GM18520 (cell line): ENCODE measurements around the gene ZNF574.

Experiments
- ATAC-seq: cut with Tn5 transposase; IDR thresholded peaks from one replicate; pipeline ENCODE4 v1.9.1; 2021; ENCODE audit not compliant: unreplicated experiment

ZNF574 gene

DNA sequence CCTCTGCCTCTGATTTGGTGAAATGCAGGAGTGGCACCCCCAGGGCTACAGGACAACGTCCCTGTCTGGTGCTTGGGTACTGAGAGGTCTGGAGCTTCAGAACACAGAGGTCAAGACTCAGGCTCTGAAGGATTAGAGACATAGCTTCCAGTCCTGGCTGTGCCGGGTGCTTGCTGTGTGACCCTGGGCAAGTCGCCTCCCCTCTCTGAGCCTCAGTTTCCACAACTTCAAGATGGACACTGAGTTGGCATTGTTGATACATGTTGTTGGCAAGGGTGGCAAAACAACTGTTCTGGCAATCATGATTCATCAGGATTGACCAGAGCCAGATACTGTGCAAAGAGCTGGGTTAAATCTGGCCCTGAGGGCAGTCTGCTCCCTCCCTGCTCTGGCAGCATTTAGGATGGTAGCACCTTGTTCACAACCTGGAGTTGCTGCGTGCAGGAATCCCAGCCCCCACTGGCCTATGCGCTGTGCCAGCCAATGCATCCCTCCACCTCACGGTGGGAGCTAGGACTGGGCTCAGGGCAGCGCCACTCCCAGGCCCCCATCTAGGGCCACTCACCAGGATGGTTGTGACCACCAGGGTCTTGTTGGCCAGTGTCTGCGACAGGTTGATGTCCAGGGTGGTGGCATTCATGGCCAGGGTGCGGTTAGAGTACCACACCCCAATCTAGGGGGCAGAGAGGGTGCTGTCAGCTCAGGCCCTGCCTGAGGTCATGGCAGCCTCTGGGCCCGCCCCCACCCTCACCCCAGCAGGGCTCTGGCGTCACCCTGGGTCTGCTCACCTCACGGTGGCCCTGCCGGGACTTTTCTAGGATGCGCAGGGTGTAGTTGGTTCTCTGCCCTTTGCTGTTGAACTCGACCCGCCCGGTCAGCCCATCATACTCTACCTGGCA lies 22.7 kb upstream of the ZNF574 start:
- no peak for ATAC-seq

DNA sequence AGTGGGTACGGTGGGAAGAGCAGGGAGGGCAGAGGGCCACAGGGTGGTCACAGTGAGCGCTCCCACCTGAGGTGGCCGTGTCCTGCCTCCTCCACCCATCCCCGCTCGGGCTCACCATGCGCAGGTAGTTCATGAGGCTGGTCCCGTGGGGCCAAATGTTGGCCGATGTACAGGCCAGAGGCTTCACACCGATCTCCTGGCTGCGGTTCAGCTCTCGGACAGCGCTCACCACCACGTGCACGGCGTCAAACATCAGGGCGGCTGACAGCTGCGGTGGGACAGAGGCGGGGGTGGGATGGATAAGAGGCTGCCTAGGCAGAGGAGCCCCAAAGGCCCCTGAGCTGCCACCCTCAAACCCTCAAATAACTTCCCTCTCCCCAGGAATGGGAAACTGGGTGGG lies 21.8 kb upstream of the ZNF574 start:
- no peak for ATAC-seq

DNA sequence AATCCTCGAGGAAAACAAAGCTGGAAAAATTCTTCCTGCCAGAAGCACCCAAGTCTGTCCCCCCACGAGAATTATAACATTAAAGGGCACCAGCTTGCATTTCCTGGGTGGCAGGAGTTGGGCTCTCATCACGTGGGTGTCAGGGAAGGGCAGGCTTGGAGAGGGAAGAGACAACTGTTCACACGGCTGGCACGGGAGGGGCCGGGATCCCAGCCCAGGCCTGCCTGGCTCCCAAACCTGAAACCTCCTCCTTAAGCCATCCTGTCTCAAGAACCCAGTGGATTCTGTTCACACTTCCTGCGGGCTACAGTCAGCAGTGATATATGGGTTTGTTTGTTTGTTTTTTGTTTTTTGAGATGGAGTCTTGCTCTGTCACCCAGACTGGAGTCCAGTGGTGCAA lies 18.1 kb upstream of the ZNF574 start:
- ATAC-seq: no peak

DNA sequence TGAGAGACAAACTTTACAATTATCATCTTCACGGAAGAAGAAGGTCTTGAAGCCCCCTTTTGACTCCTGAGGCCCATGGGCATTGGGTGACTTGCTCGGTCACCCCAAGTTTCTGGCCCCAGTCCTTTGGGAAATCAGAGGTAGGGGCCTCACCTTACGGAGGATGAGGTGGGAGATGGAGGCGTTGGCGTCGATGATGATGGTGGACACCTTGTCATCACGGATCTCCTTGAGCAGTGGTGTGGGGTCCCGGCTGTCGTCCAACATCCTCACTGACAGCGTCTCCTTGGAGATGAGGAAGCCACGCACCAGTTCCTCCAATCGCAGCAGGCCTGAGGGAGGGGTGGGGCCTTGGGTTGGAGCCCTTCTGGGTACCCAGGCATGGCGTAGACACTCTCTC lies 16.8 kb upstream of the ZNF574 start:
- ATAC-seq: no peak

DNA sequence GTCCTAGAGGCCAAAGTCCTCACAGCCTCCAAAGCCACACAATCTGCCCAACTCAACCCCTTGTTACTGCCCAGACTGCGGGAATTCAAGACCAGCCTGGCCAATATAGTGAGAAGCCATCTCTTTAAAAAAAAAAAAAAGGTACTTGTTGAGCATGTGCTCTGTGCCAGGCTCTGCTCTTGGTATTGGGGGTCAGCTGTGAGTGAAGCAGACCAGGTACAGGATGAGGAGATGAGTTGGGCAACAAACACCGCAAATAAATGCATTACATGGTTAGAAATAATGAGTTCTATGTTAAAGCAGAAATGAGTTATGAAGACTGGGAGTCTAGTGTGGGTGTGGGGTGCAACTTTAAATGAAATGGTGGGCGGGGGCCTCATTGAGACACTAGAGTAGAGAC lies 15.8 kb upstream of the ZNF574 start:
- no peak for ATAC-seq

DNA sequence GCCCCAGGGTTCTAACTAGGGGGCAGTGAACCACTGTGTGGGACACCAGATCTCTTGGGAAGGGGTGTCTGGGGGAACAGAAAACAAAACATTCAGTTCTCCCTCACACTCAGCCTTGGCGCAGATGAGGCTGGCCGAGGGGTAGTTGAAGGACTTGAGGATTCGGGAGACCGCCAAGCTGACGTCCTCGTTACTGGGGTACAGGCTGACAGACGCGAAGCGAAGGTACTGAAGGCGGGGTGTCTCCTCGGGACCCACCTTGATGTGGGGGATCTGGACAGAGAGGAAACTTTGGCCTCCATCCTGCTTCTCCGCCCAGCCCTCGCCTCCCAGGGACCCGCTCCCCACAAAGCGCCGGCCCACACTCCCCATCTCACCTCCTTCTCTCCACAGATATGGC lies 13.6 kb upstream of the ZNF574 start:
- ATAC-seq: no peak

DNA sequence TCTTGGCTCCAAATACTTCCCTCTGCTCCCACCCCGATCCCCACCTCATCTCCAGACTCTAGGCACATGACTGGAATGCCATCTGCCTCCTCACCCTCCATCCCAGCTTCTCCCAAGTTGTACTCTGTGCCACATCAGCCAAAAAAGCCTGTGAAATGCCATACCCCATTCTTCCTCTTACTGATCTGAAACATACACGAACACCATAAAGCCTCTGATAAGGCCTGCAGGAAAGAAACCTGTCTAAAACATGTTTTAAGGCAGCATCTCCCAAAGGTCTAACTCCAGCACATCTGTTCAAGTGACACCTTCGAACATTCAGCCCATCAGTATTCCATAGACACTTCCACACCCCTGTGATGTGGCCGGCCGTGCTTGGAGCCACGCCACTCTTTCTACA lies 11.5 kb upstream of the ZNF574 start:
- no peak for ATAC-seq

DNA sequence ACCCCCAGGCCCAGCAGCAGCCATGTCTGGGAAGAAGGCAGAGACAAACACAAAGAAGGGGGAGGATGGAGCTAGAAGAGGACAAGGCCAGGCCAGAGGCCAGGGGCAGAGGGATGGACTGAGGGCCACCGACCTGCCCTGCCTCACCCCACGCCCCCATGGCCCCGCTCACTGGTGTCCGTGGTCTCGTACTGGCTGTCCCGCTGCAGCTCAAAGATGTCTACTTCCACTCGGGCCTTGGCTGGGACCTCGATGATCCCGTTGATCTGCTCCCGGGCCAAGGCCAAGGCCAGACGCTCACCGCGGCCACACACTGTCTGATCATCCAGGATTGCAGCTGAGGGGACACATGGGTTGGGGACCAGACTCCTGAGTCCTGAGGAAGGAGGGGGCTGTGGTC lies 10.9 kb upstream of the ZNF574 start:
- no peak for ATAC-seq

DNA sequence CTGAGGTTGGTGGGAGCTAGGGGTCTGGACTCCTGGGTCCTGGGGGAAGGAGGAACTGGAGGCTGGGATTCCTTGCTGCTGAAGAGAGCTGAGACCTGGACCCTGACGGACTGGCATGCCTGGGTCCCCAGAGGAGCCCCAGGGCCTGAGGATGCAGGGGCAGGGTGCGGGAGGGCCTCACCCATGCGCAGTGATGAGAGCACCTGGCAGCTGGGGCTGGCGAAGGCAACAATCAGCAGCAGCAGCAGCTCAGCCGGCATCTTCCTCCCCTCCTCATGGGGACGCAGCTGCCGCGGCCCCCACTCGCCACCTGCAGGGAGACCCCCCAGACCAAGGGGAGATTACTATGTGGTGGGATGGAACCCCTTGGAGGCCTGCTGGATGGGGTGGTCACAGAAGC lies 10.5 kb upstream of the ZNF574 start:
- ATAC-seq: no peak

DNA sequence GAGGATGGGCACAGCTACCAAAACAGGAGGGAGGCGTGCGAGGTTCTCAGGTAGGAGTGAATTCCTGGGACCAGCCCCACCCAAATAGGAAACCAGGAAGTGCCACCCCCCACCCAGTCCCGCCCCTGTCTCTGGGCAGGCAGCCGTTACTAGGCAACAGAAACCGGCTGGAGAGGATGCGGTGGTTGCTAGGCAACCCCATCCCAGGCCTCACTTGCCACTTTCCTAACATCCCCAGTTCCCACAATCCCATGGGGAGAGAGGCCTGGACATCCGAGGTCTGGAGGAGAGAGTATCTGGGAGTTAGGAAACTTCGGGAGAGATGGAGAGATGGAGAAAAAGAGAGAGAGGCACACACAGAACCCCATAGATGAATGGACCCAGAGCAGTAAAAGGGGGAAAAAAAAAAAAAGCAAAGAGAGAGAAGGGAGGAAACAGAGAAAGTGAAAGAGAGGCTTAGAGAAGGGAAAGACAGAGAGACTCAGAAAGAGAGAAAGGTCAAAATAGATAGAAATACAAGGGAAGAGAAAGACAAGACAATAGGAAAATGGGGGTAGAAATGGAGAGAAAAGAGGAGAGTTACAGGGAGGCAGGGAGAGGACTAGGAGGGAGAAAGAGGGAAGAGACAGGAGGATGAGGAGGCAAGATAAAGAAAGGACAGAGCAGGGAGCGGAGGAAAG lies 9.8 kb upstream of the ZNF574 start:
- no peak for ATAC-seq

DNA sequence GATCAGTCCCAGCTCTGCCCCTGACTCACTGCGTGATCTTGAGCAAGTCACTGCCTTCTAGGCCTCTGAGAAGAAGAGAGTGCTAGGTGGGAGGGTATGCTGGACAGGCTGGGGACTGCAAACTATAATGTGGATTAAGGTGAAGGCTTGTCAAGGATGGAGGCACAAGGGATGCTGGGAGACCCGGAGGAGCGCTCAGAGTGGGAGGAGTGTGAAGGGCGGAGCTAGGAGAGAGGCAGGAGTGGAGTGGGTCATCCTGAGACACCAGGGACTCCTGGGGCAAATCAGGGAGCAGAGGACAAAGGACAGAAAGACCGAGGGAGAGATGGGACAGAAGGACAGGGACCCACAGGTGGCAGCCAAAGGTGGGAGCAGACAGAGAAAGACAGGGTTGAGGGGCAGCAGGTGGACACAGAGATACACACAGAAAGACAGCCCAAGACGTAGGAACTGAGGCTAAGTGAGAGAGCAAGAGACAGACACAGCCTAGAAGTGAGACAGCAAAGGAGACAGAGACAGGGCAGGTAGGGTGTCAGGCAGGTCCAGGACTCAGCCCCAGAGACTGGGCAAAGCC lies 8.6 kb upstream of the ZNF574 start:
- ATAC-seq: no peak

DNA sequence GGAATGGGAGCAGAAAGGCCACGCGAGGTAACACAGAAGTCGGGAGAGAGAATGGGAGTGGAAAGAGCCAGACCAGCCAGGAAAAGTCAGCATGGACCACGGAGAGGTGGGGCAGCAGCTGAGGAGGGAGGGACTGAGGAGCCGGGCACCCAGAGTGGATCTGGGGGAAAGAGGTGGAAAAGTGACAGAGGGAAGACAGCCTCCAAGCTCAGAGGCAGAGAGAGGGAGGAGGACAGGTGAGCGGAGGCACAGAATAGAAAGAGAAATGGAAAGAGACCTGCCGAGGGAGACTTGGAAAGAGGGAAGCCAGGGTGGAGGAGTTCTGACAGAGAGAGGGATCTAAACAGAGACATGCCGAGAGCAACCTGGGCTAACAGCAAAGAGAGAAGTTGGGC lies 7.6 kb upstream of the ZNF574 start:
- no peak for ATAC-seq

DNA sequence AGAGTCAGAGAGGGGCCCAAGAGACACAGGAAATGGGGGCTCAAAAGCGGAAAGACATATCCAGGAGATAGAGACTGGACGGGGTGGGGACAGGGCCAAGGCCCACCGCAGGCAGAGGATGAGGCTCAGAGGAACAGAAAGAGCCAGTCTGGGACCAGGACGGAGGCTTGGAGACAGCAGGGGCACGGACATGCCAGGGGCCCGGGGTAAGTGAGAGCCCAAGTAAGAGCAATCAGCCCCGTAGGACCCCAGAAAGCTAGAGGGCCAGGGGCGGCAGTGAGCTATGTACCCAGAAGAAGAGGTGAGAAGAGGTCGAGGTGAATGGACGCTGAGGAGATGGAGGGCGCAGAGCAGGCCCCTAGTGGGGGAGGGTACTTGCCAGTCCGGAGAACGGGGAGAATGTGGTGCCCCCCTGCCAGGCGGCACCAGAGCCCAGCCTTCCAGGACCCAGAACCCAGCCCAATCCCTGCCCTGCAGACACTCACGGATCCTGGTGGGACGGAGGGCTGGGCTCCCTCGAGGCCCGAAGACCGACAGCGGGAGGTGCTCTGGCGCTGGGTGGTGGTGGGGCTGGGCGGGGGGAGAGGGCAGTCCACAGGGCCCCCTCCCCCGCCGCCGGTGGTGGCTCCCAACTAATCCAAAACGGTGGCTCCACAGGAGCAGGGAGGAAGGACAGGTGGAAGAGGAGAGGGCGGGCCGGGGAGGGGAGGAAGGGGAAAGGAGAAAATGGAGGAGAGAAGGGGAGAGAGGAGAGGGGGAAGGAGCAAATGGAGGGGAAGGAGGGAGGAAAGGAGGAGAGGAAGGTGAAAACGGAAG lies 7.0 kb upstream of the ZNF574 start:
- no peak for ATAC-seq

DNA sequence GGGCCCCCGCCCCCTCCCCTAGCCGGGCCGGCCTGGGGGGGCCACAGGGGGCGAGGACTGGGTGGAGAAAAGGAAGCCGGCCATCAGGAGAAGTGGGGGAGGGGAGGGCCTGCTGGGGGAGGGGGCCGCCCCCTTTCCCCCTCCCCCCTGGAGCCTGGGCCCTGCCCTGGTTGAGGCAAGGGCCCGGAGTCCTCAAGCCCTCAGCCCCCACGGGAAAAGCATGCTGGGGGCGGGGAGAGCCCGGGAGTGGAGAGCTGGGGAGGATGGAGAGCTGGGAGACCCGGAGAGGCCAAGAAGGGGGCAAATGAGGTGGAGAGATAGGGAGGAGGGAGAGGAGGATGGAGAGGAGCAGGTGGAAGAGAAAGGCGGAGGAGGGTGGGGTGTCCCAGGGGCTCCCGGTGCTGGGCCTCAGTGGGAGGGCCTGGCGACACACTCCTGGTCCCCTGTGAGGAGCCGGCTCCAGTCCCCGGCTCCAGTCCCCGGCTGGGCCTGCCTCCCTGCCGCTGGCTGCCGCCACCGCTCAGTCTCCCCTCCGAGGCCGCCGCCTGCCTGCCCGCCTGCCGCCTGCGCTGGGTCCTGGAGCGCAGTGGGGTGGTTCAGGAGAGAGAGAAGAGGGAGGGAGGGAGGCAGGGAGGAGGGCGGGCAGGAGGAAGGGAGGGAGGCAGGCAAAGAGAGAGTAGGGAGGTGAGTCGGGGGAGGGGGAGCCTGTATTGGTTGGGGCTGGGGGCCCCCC lies 6.2 kb upstream of the ZNF574 start, which contains the start of gene GRIK5:
Gene GRIK5, minus strand, starts transcription at position 588 of the 733 bp plus-strand sequence. CDS start 4,436 bp downstream, outside the sequence.
- ATAC-seq: no peak

DNA sequence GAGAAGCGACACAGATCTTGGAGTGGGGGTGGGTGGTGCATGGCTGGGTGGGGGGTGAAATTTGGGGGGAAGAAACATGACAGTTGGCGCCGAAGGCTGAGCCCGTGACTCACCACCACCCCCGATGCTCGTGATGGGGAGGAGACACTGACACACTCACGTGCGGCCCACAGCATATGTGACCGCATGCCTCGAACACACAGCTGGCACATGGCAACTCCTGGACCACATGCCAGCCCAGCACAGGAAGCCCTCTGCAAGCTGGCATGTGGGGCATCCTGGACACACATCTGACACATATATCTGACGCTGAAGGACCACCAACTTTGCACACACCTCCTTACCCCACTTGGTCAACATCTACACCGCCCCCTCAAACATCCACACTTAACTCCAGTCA lies 4.7 kb upstream of the ZNF574 start:
- ATAC-seq: no peak

DNA sequence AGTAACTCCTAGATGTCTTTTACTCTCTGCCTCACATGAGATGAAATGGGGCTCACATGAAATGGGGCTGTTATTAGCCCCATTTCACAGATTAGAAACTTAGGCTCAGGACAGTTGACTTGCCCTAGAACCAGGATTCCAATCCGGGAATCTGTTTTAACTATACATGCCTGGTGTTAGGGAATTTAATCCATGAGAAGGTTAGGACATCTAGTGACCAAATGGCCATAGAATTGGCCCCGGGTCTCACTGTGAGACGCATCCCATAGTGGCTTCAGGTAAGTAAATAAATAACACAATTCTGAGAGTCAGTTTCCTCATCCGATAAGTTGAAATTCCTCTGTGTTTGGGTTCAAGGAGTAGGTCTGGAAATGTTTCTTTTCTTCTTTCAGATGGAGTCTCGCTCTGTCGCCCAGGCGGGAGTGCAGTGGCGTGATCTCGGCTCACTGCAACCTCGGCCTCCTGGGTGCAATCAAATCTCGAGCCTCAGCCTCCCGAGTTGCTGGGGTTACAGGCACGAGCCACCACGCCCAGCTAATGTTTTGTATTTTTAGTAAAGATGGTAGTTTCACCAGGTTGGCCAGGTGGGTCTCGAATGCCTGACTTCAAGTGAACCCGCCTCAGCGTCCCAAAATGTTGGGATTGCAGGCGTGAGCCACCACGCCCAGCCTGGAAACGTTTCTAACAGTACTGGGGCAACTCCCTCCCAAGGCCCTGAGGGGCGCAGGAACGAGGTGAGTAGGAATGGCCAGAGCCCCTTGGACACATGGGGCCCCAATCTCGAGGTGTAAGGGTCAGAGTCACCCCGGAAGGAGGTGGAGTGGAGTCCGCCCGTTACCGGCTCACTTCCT lies 1.2 kb upstream of the ZNF574 start:
- no peak for ATAC-seq

DNA sequence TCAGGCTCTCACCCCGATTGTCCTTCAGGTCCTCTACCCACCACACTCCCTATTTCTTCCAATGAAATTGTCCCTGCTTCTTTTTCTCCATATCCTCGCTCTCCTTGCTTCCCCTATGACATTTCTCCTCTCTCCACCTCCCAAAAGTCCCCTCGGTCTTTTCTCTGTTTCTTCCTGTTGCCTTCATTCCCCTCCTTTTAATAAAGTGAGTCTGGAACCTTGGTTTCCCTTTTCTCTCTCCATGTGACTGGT lies 676 bp upstream of the ZNF574 start:
- ATAC-seq: no peak

DNA sequence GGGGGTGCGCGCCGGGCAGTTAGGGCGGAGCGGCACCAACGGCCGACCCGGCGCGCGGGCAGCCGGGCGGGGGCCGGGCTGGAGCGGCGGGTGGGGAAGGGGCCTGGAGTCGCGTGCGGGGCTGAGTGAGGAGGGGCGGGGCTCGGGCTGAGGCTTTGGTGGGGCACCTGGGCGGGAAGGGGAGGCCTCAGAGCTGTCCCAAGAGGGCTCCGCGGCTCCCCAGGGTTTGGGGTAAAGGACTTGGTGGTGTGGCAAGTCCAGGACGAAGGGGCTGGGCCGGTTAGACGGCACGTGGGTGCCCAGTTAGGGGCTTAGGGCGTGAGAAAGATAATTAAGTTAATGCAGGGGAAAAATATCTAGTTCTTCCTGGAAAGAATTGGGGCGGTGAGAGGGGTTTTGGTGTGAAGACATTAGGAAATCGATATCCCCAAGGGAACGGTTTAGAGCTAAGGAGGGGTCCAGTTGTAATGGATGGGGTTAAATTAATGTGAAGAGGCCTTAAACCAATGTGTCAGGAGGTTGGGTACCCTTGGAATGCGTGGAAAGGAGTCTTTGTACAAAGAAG lies 496 bp downstream of the ZNF574 start:
- ATAC-seq: no peak

DNA sequence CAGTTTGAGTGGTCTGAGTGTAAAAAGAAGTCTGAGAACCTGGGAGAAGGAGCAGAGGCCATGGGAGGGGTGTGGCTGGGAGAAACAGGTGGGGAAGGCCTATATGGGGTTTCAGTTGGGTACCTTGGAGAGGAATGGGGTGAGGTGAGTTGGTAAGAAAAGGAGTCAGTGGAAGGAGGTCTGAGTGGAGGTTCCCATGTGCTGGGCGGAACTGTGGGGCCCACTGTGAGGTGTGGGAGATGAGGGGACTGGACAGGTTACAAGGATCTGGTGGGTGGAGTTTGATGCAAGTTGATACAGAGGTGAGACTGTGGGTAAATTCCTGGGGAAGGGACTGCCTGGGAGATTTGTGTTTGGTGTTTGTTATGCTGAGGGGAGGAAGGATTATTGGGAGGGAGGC lies 2.1 kb downstream of the ZNF574 start:
- ATAC-seq: no peak
